DLD1 (cell line): ENCODE results near the gene MYL7.

ENCODE experiments used
- in situ Hi-C: cut with HindIII; loops from 2 replicates; pipeline ENCODE4 v1.10.0; 2017; ENCODE audit warnings: low sequenced_read_pairs

The MYL7 gene

GRCh38 chr7:44150966-44151941 lies 10.1 kb upstream of the MYL7 start:
- in situ Hi-C loops = no loop called here

GRCh38 chr7:44150466-44150832 lies 9.3 kb upstream of the MYL7 start:
- in situ Hi-C loops = no loop called here

- in situ Hi-C loops = no loop called here
Observed at GRCh38 chr7:44149571-44150465, 8.7 kb upstream of the MYL7 start.

- in situ Hi-C loops = no loop called here
Observed at GRCh38 chr7:44148961-44149536, 7.9 kb upstream of the MYL7 start.

DNA sequence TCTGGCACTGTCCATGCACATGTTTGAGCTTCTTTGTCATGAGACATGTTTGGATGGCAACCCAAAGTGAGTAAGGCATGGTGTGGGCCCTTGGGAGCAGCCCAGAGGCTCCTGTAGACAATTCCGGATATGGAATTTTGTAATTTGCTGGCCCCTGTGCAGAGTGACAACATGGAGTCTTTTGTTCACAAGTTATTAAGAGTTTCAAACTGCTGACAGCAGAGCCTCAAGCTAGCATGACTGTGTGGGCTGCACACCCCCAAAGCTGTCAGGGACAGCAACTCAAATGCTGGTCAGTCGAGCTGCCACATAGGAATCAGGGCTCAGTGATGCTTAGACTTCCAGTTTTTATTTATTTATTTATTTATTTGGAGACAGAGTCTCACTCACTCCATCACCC lies 7.0 kb upstream of the MYL7 start:
- in situ Hi-C loops = no loop called here

DNA sequence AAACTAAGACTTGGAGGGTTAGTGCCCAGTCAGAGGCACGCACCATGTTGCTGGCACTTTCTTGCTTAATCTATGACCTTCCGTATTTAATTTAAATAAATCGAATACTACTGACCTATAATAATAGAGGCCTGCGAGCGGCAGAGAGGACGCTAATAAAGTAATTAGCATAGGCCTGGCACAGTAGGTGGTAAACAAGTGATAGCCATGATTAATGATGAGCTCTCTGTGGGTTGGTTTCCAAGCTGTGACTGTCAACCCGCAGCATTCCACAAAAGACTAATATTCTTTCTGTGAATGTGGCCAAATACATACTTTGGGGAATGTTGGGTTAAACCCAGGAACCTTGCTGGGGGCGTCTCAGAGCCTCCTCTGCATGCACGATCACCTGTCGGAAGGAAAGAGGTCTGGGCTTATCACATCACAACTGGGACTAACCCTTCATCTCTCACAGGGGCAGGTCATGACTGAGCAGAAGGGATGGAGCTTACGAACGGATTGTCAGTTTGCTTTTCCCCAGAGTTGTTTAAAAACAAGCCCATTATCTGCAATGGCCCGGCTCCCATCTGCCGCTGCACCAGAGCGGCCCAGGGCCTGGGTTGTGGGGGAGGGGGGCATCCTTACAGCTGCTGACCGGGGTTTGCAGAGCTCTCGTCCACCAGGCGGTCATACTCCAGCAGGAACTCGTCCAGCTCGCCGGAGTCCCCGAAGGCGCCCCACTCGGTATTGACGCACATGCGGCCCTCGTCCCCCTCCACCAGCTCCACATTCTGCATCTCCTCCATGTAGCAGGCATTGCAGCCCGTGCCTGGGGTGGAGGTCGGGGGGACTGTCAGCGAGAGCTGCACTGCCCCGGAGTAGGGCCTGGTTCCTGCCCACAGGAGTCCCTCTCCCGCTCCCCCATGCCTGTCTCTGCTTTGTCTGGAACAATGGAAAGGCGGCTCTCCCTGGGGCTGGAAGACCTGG lies 6.2 kb upstream of the MYL7 start:
- in situ Hi-C loops = no loop called here

- in situ Hi-C loops = no loop called here
Observed at GRCh38 chr7:44145969-44146911, 5.1 kb upstream of the MYL7 start.

DNA sequence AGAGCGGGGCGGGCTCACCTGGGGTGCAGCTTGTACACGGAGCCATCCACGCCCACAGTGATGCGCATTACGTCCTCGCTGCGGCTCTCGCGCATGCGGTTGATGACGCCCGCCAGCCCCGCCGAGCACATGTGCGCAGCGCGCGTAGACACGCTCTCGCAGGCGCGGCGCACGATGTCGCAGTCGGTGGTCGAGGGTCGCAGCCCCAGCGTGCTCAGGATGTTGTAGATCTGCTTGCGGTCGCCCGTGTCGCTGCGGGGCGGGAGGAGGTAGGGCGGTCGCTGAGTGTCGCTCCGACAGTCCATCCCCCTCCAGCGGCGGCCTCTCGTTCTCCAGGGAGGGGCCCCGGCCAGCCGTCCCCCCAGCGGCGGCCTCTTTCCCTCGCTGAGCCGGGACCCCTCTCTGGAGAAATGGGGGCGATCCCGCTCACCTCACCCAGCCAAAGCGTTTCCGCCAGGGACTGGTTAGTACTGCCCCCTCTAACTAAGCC lies 4.4 kb upstream of the MYL7 start:
- in situ Hi-C loops = no loop called here

DNA sequence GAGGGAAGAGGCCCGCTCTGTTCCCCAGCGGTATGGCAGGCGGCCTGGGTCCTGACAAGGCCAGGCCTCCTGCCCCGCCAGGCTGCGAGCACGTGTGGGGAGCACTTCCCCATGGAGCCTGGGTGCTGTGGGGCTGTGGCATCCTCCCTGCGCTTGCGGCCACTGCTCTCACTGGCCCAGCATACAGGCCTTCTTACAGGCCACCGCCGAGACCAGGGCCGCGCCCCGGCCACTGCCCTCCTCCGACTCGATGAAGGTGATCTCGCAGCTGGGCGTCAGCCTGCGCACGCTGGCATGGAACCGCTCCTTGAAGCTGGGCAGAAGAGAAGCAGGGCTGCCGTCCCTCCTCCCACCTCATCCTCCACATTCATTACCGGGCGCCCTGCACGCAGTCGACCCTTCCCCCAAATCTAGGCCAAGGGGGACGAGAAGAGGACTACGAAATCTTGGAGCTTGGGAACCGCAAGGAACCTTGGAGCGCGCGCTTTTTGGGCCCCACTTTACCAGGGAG lies 3.9 kb upstream of the MYL7 start:
- in situ Hi-C loops = no loop called here

DNA sequence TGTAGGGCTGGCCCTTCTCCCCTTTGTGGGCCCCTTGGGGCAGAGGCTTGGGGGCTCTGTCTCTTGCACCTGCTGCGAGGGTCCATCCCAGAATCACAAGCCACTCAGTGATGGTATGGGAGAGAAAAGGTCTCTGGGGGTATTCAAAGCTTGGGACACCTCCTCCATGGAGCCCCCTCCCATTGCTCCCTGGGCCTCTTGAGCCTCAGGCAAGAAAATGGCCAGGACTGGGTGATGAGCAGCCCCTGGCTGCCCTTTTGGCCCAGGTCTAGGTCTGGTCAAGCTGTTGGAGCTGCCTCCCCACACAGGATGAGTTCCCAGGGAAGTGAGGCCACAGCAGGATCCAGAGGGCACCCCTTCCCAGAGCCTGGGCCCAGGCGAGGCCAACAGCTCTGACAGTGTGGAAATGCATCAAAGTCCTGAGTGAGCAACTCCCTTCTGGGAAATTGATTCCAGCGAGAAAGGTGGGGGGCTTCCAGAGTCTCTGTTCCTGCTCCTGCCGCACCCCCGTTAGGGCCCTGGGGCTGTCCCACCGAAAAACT lies 3.4 kb upstream of the MYL7 start:
- in situ Hi-C loops = no loop called here

DNA sequence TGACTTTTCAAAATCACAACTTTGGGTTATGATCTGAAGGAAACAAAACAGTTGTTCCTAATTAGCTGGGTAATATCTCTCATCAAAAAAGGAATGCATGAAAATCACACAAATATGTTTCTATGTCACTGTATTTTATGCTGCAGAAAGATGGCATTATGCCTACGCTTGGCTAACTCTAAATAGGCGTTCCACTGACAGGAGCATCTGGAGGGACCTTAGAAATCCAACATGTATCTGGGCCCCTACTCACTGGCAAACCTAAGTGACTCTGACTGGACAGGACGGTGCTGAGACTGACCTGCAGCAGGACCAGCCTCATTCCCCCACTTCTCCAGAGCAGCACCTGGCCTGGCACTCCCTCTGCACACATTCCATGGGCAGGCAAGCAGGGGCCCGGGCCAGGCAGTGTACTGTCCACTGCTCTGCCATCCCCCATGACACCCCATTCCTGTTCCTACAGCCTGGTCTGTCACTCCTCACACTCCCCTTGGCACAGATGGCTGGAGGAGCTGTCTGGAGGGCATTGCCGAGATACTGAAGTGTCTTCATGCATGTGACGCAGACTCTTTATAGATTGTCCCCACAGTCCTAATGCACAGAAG lies 2.6 kb upstream of the MYL7 start:
- in situ Hi-C loops = no loop called here

- in situ Hi-C loops = no loop called here
Observed at GRCh38 chr7:44142028-44142427, 896 bp upstream of the MYL7 start.

- in situ Hi-C loops = no loop called here
Observed at GRCh38 chr7:44140341-44140740, 791 bp downstream of the MYL7 start.

DNA sequence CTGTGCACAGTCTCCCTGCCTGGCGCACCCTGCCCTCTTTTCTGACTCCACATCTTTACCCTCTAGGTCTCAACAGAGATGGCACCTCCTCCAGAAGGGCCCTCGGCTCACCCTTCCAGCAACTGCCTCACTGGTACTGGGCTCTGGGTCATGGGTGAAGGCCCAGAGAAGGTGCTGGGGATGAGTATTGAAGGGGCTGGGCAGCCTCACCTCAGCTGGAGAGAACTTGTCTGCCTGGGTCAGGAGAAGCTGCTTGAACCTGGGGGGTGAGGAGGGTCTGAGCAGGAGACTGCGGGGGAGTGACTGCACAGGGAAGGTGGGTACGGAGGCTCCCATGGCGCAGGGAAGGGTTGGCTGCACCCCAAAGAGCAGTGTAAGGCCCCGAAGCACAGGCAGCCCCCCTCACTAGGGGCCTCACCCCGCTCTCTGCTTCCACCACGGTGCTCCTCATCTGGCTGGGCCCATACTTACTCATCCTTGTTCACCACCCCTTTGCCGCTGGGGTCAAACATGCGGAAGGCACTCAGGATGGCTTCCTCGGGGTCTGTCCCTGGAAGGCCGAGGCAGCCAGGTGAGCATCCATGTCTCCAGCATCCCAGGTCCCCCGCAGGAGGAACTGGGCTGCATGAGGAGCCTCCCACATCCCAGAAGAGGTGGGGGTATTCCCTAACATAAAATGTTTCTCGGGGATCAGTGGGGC lies 1.7 kb downstream of the MYL7 start:
- in situ Hi-C loops = no loop called here

DNA sequence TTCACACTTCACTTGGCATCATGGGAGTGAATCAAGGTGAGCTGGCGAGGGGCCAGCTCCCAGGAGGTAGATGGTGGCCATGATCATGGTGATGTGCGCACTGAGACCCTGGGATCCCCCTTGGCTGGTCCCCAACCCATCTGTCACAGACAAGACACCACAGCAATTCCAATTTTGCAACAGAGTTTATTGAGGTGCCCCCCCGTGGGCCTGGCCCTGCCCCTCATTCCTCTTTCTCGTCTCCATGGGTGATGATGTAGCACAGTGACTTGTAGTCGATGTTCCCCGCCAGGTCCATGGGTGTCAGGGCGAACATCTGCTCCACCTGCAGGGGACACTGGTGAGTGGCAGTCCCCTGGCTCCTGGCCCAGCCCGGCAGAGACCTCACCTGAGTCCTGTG lies 2.4 kb downstream of the MYL7 start:
- in situ Hi-C loops = no loop called here

GRCh38 chr7:44136731-44137130 lies 4.4 kb downstream of the MYL7 start:
- in situ Hi-C loops = no loop called here

GRCh38 chr7:44134943-44135628 lies 6.0 kb downstream of the MYL7 start:
- in situ Hi-C loops = no loop called here
